A549 (cell line): ENCODE data around the gene SLIT3. TPM values are rescaled to one million over a fixed set of nuclear protein-coding genes. Genes with fewer than 3 reads are reported as not detected.
A peak's percentile ranks its signal among the peaks of the same experiment; 100 is the strongest.

ENCODE experiments used
- ATAC-seq, 2 experiments: fragments of 200-7000 bp in 1 of 2; fragments of >200 bp in 1 of 2; cut with Nextera tagmentation in 1 of 2; cut with Tn5 transposase in 1 of 2; 3 replicates each; pipeline versions ENCODE4 v1.8.0 to v1.9.1; 2018 to 2020; ENCODE audit warnings: mild to moderate bottlenecking in 1 of 2, moderate library complexity in 1 of 2
- CTCF ChIA-PET: fragments of 300-600 bp; sonication (Branson Sonifier 250); formaldehyde crosslinking; extraction: SDS; loops from one replicate; lab custom pipeline; 2021; ENCODE audit warnings: antibody characterized with exemption, inconsistent platforms; lab: Yijun Ruan, JAX
- POLR2A ChIA-PET: fragments of 350-600 bp; formaldehyde crosslinking; extraction: SDS; loops from one replicate; lab custom pipeline; 2021; ENCODE audit warnings: antibody characterized with exemption, inconsistent platforms; lab: Yijun Ruan, JAX
- DNase-seq, 2 experiments: peaks; one replicate each; pipeline versions ENCODE4 v3.0.0 to v3.0.0-alpha.2; 2011 to 2016; ENCODE audit warnings: low read depth in 1 of 2, low spot score in 1 of 2
- FAIRE-seq: peaks from 2 replicates; lab custom pipeline; 2011; peaks lifted over from hg19 to GRCh38; lab: Jason Lieb, UNC
- H3K27ac ChIP-seq, 2 experiments: fragments of >200 bp; sonication (Bioruptor Twin); formaldehyde crosslinking; 3 replicates each; pipeline ENCODE4 v1.5.1; 2016 to 2017
- H3K4me1 ChIP-seq: fragments of >200 bp; sonication (Bioruptor Twin); formaldehyde crosslinking; 3 replicates; pipeline ENCODE4 v1.6.1; 2016
- H3K4me2 ChIP-seq: fragments of >200 bp; sonication (Bioruptor Twin); formaldehyde crosslinking; 3 replicates; pipeline ENCODE4 v1.6.1; 2016
- H3K4me3 ChIP-seq: fragments of >200 bp; sonication (Bioruptor Twin); formaldehyde crosslinking; 3 replicates; pipeline ENCODE4 v1.5.1; 2016
- H3K9me3 ChIP-seq: fragments of >200 bp; sonication (Bioruptor Twin); formaldehyde crosslinking; 3 replicates; pipeline ENCODE4 v1.6.1; 2016
- CBX8 ChIP-seq: fragments of 200-600 bp; sonication (generic); IDR thresholded peaks from 2 replicates; pipeline ENCODE4 v1.6.1; 2016
- ESRRA ChIP-seq: fragments of 150-350 bp; IDR thresholded peaks from 2 replicates; pipeline ENCODE4 v1.6.1; 2014; ENCODE audit warnings: mild to moderate bottlenecking, low read length, borderline replicate concordance
- FOSB ChIP-seq: fragments of 250-450 bp; sonication (Bioruptor Pico); IDR thresholded peaks from 2 replicates; pipeline ENCODE4 v1.5.0; 2020; ENCODE audit warnings: mild to moderate bottlenecking, moderate library complexity
- FOSL2 ChIP-seq, 2 experiments: fragments of 450-650 bp in 1 of 2; fragments of >200 bp in 1 of 2; sonication (Bioruptor Twin) in 1 of 2; formaldehyde crosslinking; IDR thresholded peaks; 2 replicates each; pipeline versions ENCODE4 v1.5.0 to v1.6.1; 2016 to 2020; ENCODE audit warnings: mild to moderate bottlenecking in 1 of 2, moderate library complexity in 1 of 2
- FOXS1 ChIP-seq: fragments of 250-450 bp; sonication (Bioruptor Pico); IDR thresholded peaks from 2 replicates; pipeline ENCODE4 v1.5.0; 2020; ENCODE audit warnings: mild to moderate bottlenecking, moderate library complexity
- GATA3 ChIP-seq: IDR thresholded peaks from 2 replicates; pipeline ENCODE4 v1.6.1; 2012; ENCODE audit warnings: borderline replicate concordance
- HOXB5 ChIP-seq: fragments of 250-450 bp; sonication (Bioruptor Pico); IDR thresholded peaks from 2 replicates; pipeline ENCODE4 v1.5.0; 2020; ENCODE audit warnings: mild to moderate bottlenecking, moderate library complexity
- JUN ChIP-seq, 2 experiments: fragments of >200 bp; sonication (Bioruptor Twin); formaldehyde crosslinking; IDR thresholded peaks; 2 replicates in 1 of 2; 3 replicates in 1 of 2; pipeline ENCODE4 v1.6.1; 2016 to 2017
- KDM5A ChIP-seq: fragments of 200-600 bp; sonication (generic); IDR thresholded peaks from 2 replicates; pipeline ENCODE4 v1.6.1; 2016; ENCODE audit warnings: antibody characterized with exemption, mild to moderate bottlenecking
- MAFK ChIP-seq: fragments of 450-650 bp; IDR thresholded peaks from 2 replicates; pipeline ENCODE4 v1.6.1; 2014; ENCODE audit not compliant: partially characterized antibody
- MAZ ChIP-seq: fragments of 150-350 bp; IDR thresholded peaks from 2 replicates; pipeline ENCODE4 v1.6.1; 2014; ENCODE audit warnings: antibody characterized with exemption, low read depth, low read length, borderline replicate concordance
- MYC ChIP-seq: IDR thresholded peaks from 2 replicates; pipeline ENCODE4 v1.6.1; 2012; ENCODE audit warnings: mild to moderate bottlenecking, inconsistent platforms, low read length, improper control_type of control experiment, borderline replicate concordance
- POLR2A ChIP-seq: IDR thresholded peaks from 2 replicates; pipeline ENCODE4 v1.6.1; 2012; ENCODE audit warnings: mild to moderate bottlenecking, low read length
- POLR2AphosphoS2 ChIP-seq: conservative IDR thresholded peaks from 2 replicates; pipeline ENCODE4 v1.6.1; 2012; ENCODE audit warnings: low read length, improper control_type of control experiment, inconsistent platforms
- RAD21 ChIP-seq, 2 experiments: fragments of >200 bp in 1 of 2; sonication (Bioruptor Twin) in 1 of 2; formaldehyde crosslinking in 1 of 2; IDR thresholded peaks in 1 of 2; conservative IDR thresholded peaks in 1 of 2; 2 replicates in 1 of 2; 3 replicates in 1 of 2; pipeline ENCODE4 v1.6.1; 2012 to 2018; ENCODE audit warnings: inconsistent platforms in 1 of 2
- RARB ChIP-seq: fragments of 250-450 bp; sonication (Bioruptor Pico); IDR thresholded peaks from 2 replicates; pipeline ENCODE4 v1.8.0; 2021; ENCODE audit warnings: mild to moderate bottlenecking, moderate library complexity
- RNF2 ChIP-seq: fragments of 200-600 bp; sonication (generic); IDR thresholded peaks from 2 replicates; pipeline ENCODE4 v1.6.1; 2016; ENCODE audit warnings: low read depth, mild to moderate bottlenecking, antibody characterized with exemption, moderate library complexity, borderline replicate concordance
- ZC3H11A ChIP-seq: fragments of 450-650 bp; IDR thresholded peaks from 2 replicates; pipeline ENCODE4 v1.6.1; 2014; ENCODE audit warnings: antibody characterized with exemption, mild to moderate bottlenecking
- ZNF302 ChIP-seq: fragments of 250-450 bp; sonication (Bioruptor Pico); IDR thresholded peaks from 2 replicates; pipeline ENCODE4 v1.9.0; 2021; ENCODE audit warnings: inconsistent platforms, mild to moderate bottlenecking, moderate library complexity
- WGBS: methylation state at CpG from one replicate; pipeline ENCODE4 v1.1.6; 2017; ENCODE audit errors: missing lambda C conversion rate; 5-methylcytosine and 5-hydroxymethylcytosine counted together
- polyA plus RNA-seq, 4 experiments: library from polyadenylated mRNA; depleted of rRNA in 3 of 4; stranded (reverse); fragments of >200 nt; fragmentation: RNase III in 1 of 4; extraction: RNeasy Plus Mini Kit Qiagen cat#74134 plus additional on column Dnase treatment in 1 of 4; gene quantifications; 2 replicates in 3 of 4; 3 replicates in 1 of 4; pipeline ENCODE4 v1.2.3, GENCODE V29; 2011 to 2017
- TF ChIP-seq, protein P1 (sequence below): fragments of >200 bp; sonication (Bioruptor Twin); formaldehyde crosslinking; IDR thresholded peaks from 2 replicates; pipeline ENCODE4 v1.6.1; 2016
- TF ChIP-seq, protein P2 (sequence below): fragments of 200-600 bp; sonication (generic); IDR thresholded peaks from 2 replicates; pipeline ENCODE4 v1.6.1; 2016; ENCODE audit warnings: antibody characterized with exemption, mild to moderate bottlenecking, moderate library complexity
- TF ChIP-seq, protein P3 (sequence below): fragments of 250-450 bp; sonication (Bioruptor Pico); IDR thresholded peaks from 2 replicates; pipeline ENCODE4 v1.5.0; 2021; ENCODE audit warnings: mild to moderate bottlenecking, moderate library complexity, borderline replicate concordance

Gene SLIT3
- polyA plus RNA-seq, 2 of the 4 experiments (the other 2 are of a cell fraction), result 12.7 to 22.9 TPM

DNA sequence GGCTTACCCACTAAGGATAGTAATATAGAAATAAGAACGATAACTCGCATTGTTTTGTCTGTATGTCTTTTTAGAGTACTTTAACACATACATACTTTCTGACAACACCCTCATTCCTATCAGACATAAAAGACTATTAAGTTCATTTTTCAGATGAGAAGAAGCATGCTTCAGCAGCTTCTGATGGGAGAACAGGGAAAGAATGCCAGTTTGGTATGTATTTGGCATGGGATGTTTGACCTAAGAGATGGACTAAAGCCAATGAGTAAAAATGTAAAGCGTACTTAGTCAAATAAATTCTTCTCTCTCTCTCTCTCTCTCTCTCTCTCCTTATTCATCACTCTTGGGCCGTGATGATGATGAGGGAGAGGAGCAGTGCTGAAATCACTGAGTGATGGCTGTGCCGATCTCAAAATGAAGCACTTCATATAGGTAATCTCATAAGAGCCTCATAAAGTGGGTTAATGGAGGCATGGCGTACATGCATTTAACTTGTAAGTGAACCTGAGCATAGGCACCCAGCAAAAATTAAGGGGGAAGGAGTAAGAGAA, 71.5 kb downstream of the SLIT3 start:
- WGBS, result 73% methylated on average over 6 of the region's 6 CpGs

DNA sequence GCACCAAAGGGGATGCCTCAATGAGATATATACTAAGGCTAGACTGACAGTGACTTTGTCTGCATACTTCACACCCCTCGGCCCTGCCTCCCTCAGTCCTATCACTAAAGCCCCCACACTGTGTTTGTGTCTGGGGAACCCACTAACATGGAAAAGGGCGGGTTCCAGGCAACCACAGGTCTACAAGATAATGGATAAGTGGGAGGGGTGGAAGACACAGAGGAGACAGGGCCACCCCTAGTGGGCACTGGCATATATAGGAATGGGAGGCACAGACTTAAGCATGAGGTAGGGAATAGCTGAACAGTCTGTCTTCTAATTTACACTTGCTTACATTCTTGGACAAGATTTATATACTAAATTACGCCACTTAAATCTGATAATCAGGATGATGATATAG, 74.0 kb downstream of the SLIT3 start:
- ATAC-seq (peak in 1 of 2 experiments; percentile 82; a peak in 3 of 6 replicates), FAIRE-seq (no peak), DNase-seq (peak in 1 of 2 experiments; percentile 14)
- ChIA-PET CTCF (no interaction called here), POLR2A (no interaction called here)
- Histone ChIP-seq H3K27ac (no peak overlapping the region), H3K4me2 (no peak overlapping the region), H3K4me3 (no peak overlapping the region), H3K4me1 (peaks cover 8% of the 10 kb centered on the region; the same call in 1 of the 3 replicates), H3K9me3 (no peaks in the 10 kb centered on the region)
- WGBS, result 79% methylated on average over 3 of the region's 3 CpGs
- TF ChIP-seq ZNF302 (no peak), KDM5A (no peak), POLR2A (no peak), FOXS1 (CRISPR knock-in tag) (no peak), MAFK (no peak), RAD21 (conservative IDR thresholded peaks at IDR 0.05 in 1 of 2, IDR thresholded peaks at IDR 0.05 in 1 of 2) (peak in 1 of 2 experiments; percentile 26; a peak in 2 of 5 replicates), ZC3H11A (no peak)
- TF ChIP-seq, protein P1, sequence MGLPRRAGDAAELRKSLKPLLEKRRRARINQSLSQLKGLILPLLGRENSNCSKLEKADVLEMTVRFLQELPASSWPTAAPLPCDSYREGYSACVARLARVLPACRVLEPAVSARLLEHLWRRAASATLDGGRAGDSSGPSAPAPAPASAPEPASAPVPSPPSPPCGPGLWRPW, result no peak

More for the DNA sequence above, 71.5 kb downstream of the SLIT3 start:
- no peak overlapping the region for H3K4me3 ChIP-seq
- DNase-seq (no peak), FAIRE-seq (no peak), ATAC-seq (no peak)
- H3K27ac ChIP-seq, result no peak overlapping the region
- CTCF ChIA-PET, result interaction anchor here (1.0 to 1.3 kb wide), 2 partner anchors 10 to 27 kb away, joined by 3 to 4 read pairs; no protein-coding TSS in a partner anchor
- TF ChIP-seq, protein P1, result no peak
- TF ChIP-seq JUN (IDR thresholded peaks at IDR 0.05) (no peak), FOSL2 (IDR thresholded peaks at IDR 0.05) (no peak), FOSL2 (CRISPR knock-in tag; IDR thresholded peaks at IDR 0.05) (no peak), FOSB (no peak), RARB (no peak), POLR2AphosphoS2 (no peak), MYC (no peak), CBX8 (no peak), MAZ (no peak), HOXB5 (CRISPR knock-in tag) (no peak), RNF2 (no peak), GATA3 (no peak), ESRRA (no peak)
- TF ChIP-seq, protein P2, sequence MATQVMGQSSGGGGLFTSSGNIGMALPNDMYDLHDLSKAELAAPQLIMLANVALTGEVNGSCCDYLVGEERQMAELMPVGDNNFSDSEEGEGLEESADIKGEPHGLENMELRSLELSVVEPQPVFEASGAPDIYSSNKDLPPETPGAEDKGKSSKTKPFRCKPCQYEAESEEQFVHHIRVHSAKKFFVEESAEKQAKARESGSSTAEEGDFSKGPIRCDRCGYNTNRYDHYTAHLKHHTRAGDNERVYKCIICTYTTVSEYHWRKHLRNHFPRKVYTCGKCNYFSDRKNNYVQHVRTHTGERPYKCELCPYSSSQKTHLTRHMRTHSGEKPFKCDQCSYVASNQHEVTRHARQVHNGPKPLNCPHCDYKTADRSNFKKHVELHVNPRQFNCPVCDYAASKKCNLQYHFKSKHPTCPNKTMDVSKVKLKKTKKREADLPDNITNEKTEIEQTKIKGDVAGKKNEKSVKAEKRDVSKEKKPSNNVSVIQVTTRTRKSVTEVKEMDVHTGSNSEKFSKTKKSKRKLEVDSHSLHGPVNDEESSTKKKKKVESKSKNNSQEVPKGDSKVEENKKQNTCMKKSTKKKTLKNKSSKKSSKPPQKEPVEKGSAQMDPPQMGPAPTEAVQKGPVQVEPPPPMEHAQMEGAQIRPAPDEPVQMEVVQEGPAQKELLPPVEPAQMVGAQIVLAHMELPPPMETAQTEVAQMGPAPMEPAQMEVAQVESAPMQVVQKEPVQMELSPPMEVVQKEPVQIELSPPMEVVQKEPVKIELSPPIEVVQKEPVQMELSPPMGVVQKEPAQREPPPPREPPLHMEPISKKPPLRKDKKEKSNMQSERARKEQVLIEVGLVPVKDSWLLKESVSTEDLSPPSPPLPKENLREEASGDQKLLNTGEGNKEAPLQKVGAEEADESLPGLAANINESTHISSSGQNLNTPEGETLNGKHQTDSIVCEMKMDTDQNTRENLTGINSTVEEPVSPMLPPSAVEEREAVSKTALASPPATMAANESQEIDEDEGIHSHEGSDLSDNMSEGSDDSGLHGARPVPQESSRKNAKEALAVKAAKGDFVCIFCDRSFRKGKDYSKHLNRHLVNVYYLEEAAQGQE, result no peak
- TF ChIP-seq, protein P3, sequence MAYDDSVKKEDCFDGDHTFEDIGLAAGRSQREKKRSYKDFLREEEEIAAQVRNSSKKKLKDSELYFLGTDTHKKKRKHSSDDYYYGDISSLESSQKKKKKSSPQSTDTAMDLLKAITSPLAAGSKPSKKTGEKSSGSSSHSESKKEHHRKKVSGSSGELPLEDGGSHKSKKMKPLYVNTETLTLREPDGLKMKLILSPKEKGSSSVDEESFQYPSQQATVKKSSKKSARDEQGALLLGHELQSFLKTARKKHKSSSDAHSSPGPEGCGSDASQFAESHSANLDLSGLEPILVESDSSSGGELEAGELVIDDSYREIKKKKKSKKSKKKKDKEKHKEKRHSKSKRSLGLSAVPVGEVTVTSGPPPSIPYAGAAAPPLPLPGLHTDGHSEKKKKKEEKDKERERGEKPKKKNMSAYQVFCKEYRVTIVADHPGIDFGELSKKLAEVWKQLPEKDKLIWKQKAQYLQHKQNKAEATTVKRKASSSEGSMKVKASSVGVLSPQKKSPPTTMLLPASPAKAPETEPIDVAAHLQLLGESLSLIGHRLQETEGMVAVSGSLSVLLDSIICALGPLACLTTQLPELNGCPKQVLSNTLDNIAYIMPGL (CRISPR knock-in tag), result no peak
- POLR2A ChIA-PET, result no interaction called here
- no peaks in the 10 kb centered on the region for H3K4me1 ChIP-seq
- peaks cover under 1% of the 10 kb centered on the region; the same call in 1 of the 3 replicates for H3K9me3 ChIP-seq
- no peak overlapping the region for H3K4me2 ChIP-seq
